ENCODE results near the gene IRF9. TPM values are rescaled to one million over a fixed set of nuclear protein-coding genes. Genes with fewer than 3 reads are reported as not detected.

The IRF9 gene
- total RNA-seq, 1 donor from 2014 or later, result 229 TPM

- CTCF ChIA-PET, result interaction anchor here (0.7 to 1.5 kb wide), 2 partner anchors 16 to 31 kb away, joined by 3 to 4 read pairs; partner anchors contain the start of genes TINF2 and TM9SF1
- ATAC-seq (ENCODE audit: low read depth), result no peak
- no peak for TF ChIP-seq CTCF (IDR thresholded peaks at IDR 0.05)
- POLR2A ChIA-PET, result interaction anchor here (0.6 to 6.6 kb wide), 8 partner anchors 13 to 86 kb away, joined by 3 to 143 read pairs (median 19); partner anchors contain the start of genes IPO4, IRF9, PSME1 and PSME2
- DNase-seq, result no peak
- Mint-ChIP-seq H3K27me3 (no peaks in the 10 kb centered on the region), H3K27ac (peak overlapping the region; percentile 95), H3K4me1 (peaks cover 68% of the 10 kb centered on the region), H3K9me3 (no peaks in the 10 kb centered on the region), H3K4me3 (peak overlapping the region; percentile 91), H3K36me3 (ENCODE audit: low read depth) (peaks cover 70% of the 10 kb centered on the region)
- intact Hi-C loops (cut with micrococcal nuclease), result loop anchor here (5.0 kb wide), 1 partner anchor 909 kb away; the partner anchor contains the start of gene PPP1R3E
These were observed 50.2 kb downstream of the IRF9 start for GRCh38 chr14:24211311-24211710.

- Mint-ChIP-seq H3K4me1 (peaks cover 56% of the 10 kb centered on the region), H3K27ac (peak within 1 kb of the TSS; percentile 95), H3K36me3 (ENCODE audit: low read depth) (peaks cover 61% of the 10 kb centered on the region), H3K27me3 (no peaks in the 10 kb centered on the region), H3K9me3 (no peaks in the 10 kb centered on the region), H3K4me3 (peak within 1 kb of the TSS; percentile 91)
- ChIA-PET POLR2A (interaction anchor here (0.6 to 6.6 kb wide), 41 partner anchors 9 to 892 kb away, joined by 3 to 143 read pairs (median 5); partner anchors contain the start of genes CBLN3, CIDEB, DCAF11 and DHRS1), CTCF (interaction anchor here (0.8 to 5.6 kb wide), 10 partner anchors 17 to 222 kb away, joined by 3 to 37 read pairs (median 3); partner anchors contain the start of genes IPO4, IRF9, TINF2 and TM9SF1)
- TF ChIP-seq CTCF (IDR thresholded peaks at IDR 0.05), result no peak
- DNase-seq, result peak; percentile 83
- intact Hi-C loops (cut with micrococcal nuclease), result loop anchor here (1.0 to 5.0 kb wide), 10 partner anchors 18 to 911 kb away; partner anchors contain the start of genes DCAF11, EMC9, IPO4 and NRL
- ATAC-seq (ENCODE audit: low read depth), result peak; percentile 76
These were observed 52.1 kb downstream of the IRF9 start, which contains the start of gene CHMP4A for GRCh38 chr14:24212924-24213865. Gene CHMP4A (minus strand): TSS chr14:24213488. CDS start chr14:24213439, 49 bp downstream.

- peaks cover 53% of the 10 kb centered on the region for H3K4me1 Mint-ChIP-seq
- ATAC-seq (ENCODE audit: low read depth), result no peak
- POLR2A ChIA-PET, result interaction anchor here (0.6 to 6.6 kb wide), 41 partner anchors 10 to 893 kb away, joined by 3 to 143 read pairs (median 7); partner anchors contain the start of genes CBLN3, CIDEB, DCAF11 and DHRS1
- peaks cover 58% of the 10 kb centered on the region for H3K36me3 Mint-ChIP-seq (ENCODE audit: low read depth)
- CTCF ChIA-PET, result interaction anchor here (0.8 to 5.6 kb wide), 11 partner anchors 18 to 222 kb away, joined by 3 to 37 read pairs (median 3); partner anchors contain the start of genes DHRS1, IPO4, IRF9 and NOP9
- peak overlapping the region; percentile 91 for H3K4me3 Mint-ChIP-seq
- no peaks in the 10 kb centered on the region for H3K9me3 Mint-ChIP-seq
- H3K27ac Mint-ChIP-seq, result peak overlapping the region; percentile 95
- no peak for TF ChIP-seq CTCF (IDR thresholded peaks at IDR 0.05)
- intact Hi-C loops (cut with micrococcal nuclease), result loop anchor here (1.0 to 5.0 kb wide), 10 partner anchors 19 to 912 kb away; partner anchors contain the start of genes DCAF11, EMC9, IPO4 and NRL
- no peak for DNase-seq
- no peaks in the 10 kb centered on the region for H3K27me3 Mint-ChIP-seq
These were observed 53.0 kb downstream of the IRF9 start for GRCh38 chr14:24213866-24214662.

GRCh38 chr14:24215495-24216344, 54.7 kb downstream of the IRF9 start, which contains the start of gene MDP1:
Gene MDP1 (minus strand): TSS chr14:24216066. CDS start chr14:24215955, 111 bp downstream.
- Mint-ChIP-seq H3K9me3 (no peaks in the 10 kb centered on the region), H3K27ac (peak within 1 kb of the TSS; percentile 95), H3K36me3 (ENCODE audit: low read depth) (peaks cover 43% of the 10 kb centered on the region), H3K4me1 (peaks cover 50% of the 10 kb centered on the region), H3K4me3 (peak within 1 kb of the TSS; percentile 93), H3K27me3 (no peaks in the 10 kb centered on the region)
- intact Hi-C loops (cut with micrococcal nuclease), result loop anchor here (1.0 kb wide), 5 partner anchors 17 to 93 kb away; partner anchors contain the start of genes GMPR2, IRF9, NEDD8 and RABGGTA
- no peak for TF ChIP-seq CTCF (IDR thresholded peaks at IDR 0.05)
- CTCF ChIA-PET, result interaction anchor here (0.6 to 5.6 kb wide), 13 partner anchors 12 to 221 kb away, joined by 3 to 37 read pairs (median 5); partner anchors contain the start of genes CIDEB, IRF9, LTB4R2 and TINF2
- ATAC-seq (ENCODE audit: low read depth), result peak; percentile 75
- peak; percentile 71 for DNase-seq
- POLR2A ChIA-PET, result interaction anchor here (0.6 to 6.6 kb wide), 37 partner anchors 9 to 1376 kb away, joined by 3 to 143 read pairs (median 5); partner anchors contain the start of genes CARMIL3, CBLN3, CIDEB and DCAF11
